Activated naive CD4-positive, alpha-beta T cell treated with anti-CD3 and anti-CD28 coated beads for 36 hours (primary cell): ENCODE data around the gene DCDC2B. TPM values are rescaled to one million over a fixed set of nuclear protein-coding genes. Genes with fewer than 3 reads are reported as not detected.
"Not testable (repeated sequence)": the region's sequence is repeated elsewhere in the genome, so short reads cannot be mapped to it uniquely, and the experiment has no call there.

Experiments
- CTCF ChIA-PET: fragments of 350-600 bp; sonication (Branson Sonifier 250); formaldehyde crosslinking; loops from one replicate; lab custom pipeline; 2021; ENCODE audit warnings: antibody characterized with exemption; lab: Charles Lee
- DNase-seq: peaks from one replicate; pipeline ENCODE4 v3.0.0-alpha.2; 2020
- H3K27ac Mint-ChIP-seq: one replicate; pipeline ENCODE4 v1.8.0; 2021; ENCODE audit warnings: mild to moderate bottlenecking, mixed read lengths
- H3K27me3 Mint-ChIP-seq: one replicate; pipeline ENCODE4 v1.8.0; 2021; ENCODE audit warnings: low read depth, mixed read lengths
- H3K36me3 Mint-ChIP-seq: one replicate; pipeline ENCODE4 v1.8.0; 2021; ENCODE audit warnings: low read depth, mixed read lengths
- H3K4me1 Mint-ChIP-seq: one replicate; pipeline ENCODE4 v1.8.0; 2021; ENCODE audit warnings: low read depth, mixed read lengths
- H3K4me3 Mint-ChIP-seq: one replicate; pipeline ENCODE4 v1.8.0; 2021; ENCODE audit warnings: mild to moderate bottlenecking, moderate library complexity, mixed read lengths
- H3K9me3 Mint-ChIP-seq: one replicate; pipeline ENCODE4 v1.8.0; 2021; ENCODE audit warnings: mixed read lengths
- intact Hi-C: fragments of 100-400 bp; cut with micrococcal nuclease; formaldehyde crosslinking; loops from one replicate; pipeline ENCODE4 v1.15.1; 2023
- total RNA-seq, 2 experiments: library from RNA; stranded (reverse); gene quantifications; one replicate each; pipeline ENCODE4 v1.2.3, GENCODE V29; 2021

The DCDC2B gene
- not detected for total RNA-seq

DNA sequence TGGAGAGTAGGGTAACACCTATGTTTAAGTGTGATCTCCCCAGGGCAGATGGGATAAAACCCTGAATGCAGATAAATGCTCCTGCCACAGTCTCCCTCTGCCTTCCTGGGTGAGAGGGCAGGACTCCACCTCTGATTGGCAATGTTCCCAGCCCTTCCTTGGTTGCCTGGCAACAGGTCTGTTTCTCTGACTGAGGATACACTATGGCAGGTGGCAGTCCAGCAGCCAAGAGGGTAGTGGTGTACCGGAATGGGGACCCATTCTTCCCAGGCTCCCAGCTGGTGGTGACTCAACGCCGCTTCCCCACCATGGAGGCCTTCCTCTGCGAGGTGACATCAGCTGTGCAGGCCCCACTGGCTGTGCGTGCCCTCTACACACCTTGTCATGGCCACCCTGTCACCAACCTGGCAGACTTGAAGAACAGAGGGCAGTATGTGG, at the start of gene DCDC2B:
TSS of gene DCDC2B (plus strand) at position 199 of the 438 bp plus-strand sequence. CDS start at position 204, 5 bp downstream.
- peaks cover 15% of the 10 kb centered on the region for H3K36me3 Mint-ChIP-seq
- H3K4me3 Mint-ChIP-seq, result no peak within 1 kb of the TSS
- peaks cover 12% of the 10 kb centered on the region for H3K4me1 Mint-ChIP-seq
- intact Hi-C loops, result no loop called here
- no peaks in the 10 kb centered on the region for H3K9me3 Mint-ChIP-seq
- DNase-seq, result no peak
- H3K27ac Mint-ChIP-seq, result no peak within 1 kb of the TSS
- H3K27me3 Mint-ChIP-seq, result no peaks in the 10 kb centered on the region
- CTCF ChIA-PET, result interaction anchor here (1.3 kb wide), 1 partner anchor 8 kb away, joined by 3 read pairs; no protein-coding TSS in a partner anchor

DNA sequence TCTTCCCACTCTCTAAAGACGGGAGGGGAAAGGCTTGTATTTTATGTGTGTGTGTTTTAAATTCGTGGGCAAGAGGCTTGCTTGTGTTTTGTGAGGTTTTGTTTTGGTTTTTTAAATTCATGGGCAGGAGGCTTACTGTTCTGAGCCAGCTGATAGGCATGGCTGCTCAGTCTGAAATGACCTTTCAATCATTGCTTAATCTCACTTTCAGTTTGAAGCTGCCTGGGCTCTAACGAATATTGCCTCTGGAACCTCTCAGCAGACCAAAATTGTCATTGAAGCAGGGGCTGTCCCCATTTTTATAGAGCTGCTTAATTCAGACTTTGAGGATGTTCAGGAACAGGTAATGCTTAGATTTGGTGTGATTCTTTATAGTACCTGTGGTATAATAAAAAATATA, 49.7 kb upstream of the DCDC2B start:
- Mint-ChIP-seq H3K4me3 (no peak overlapping the region), H3K4me1 (peaks cover 5% of the 10 kb centered on the region), H3K27ac (no peak overlapping the region), H3K36me3 (peaks cover 20% of the 10 kb centered on the region), H3K27me3 (no peaks in the 10 kb centered on the region), H3K9me3 (no peaks in the 10 kb centered on the region)
- CTCF ChIA-PET, result no interaction called here
- DNase-seq, result no peak
- intact Hi-C loops, result no loop called here

DNA sequence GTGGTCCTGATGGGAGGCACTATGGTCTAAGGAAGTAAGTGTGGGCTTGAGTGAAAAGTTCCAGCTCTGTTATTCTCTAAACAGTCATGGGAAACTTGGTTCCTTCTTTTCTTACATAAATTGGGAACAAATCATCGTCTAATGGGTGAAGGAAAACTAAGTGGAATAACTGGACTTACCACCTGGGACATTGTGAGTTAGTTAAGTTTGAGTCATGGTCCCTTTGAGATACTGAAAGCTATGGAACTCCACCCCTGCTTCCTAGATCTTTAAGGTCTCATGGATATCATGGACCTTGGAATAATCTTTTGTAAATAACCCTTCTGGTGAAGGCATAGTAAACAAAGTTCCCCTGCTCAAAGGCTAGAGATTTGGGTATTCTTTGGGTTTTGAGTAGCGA, 45.5 kb upstream of the DCDC2B start:
- Mint-ChIP-seq H3K36me3 (peaks cover 22% of the 10 kb centered on the region), H3K27me3 (no peaks in the 10 kb centered on the region), H3K4me1 (peaks cover 5% of the 10 kb centered on the region), H3K9me3 (no peaks in the 10 kb centered on the region), H3K4me3 (no peak overlapping the region), H3K27ac (no peak overlapping the region)
- no peak for DNase-seq
- intact Hi-C loops, result no loop called here
- CTCF ChIA-PET, result interaction anchor here (0.6 kb wide), 1 partner anchor 102 kb away, joined by 5 read pairs; no protein-coding TSS in a partner anchor

DNA sequence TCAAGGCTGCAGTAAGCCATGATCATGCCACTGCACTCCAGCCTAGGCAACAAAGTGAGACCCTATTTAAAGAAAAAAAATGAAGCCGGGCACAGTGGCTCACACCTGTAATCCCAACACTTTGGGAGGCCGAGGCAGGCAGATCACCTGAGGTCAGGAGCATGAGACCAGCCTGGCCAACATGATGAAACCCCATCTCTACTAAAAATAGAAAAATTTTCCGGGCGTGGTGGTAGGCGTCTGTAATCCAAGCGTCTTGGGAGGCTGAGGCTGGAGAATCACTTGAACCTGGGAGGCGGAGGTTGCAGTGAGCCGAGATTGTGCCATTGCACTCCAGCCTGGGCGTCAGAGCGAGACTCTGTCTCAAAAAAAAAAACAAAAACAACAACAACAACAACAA, 43.3 kb upstream of the DCDC2B start:
- CTCF ChIA-PET, result interaction anchor here (1.1 kb wide), 1 partner anchor 56 kb away, joined by 3 read pairs; no protein-coding TSS in a partner anchor
- H3K4me1 Mint-ChIP-seq, H3K4me3 Mint-ChIP-seq, H3K27ac Mint-ChIP-seq, DNase-seq, H3K9me3 Mint-ChIP-seq, H3K27me3 Mint-ChIP-seq, intact Hi-C loops: not testable (repeated sequence)
- H3K36me3 Mint-ChIP-seq, result peaks cover 31% of the 10 kb centered on the region

DNA sequence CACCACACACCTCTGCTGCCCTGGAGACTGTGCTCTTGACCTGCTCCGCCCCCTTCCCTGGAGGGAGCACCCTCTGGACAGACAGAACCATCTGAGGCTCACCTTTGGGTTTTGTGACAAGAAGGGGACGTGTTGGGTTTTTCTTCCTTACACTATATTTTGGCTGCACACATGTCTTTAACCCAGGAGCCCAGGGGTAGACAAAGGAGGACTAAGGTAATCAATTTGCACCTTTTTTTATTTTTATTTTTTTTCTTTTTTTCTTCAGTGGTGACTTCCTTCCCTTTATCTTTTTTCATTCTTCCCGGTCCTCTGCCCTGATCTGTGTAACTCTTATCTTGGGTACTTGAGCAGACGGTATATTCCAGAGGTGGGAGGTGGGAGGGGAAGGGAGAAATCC, 37.9 kb upstream of the DCDC2B start:
- no peaks in the 10 kb centered on the region for H3K9me3 Mint-ChIP-seq
- no peak for DNase-seq
- intact Hi-C loops, result no loop called here
- peaks cover 30% of the 10 kb centered on the region for H3K36me3 Mint-ChIP-seq
- H3K4me1 Mint-ChIP-seq, result peaks cover 16% of the 10 kb centered on the region
- H3K27ac Mint-ChIP-seq, result no peak overlapping the region
- CTCF ChIA-PET, result no interaction called here
- no peak overlapping the region for H3K4me3 Mint-ChIP-seq
- no peaks in the 10 kb centered on the region for H3K27me3 Mint-ChIP-seq

DNA sequence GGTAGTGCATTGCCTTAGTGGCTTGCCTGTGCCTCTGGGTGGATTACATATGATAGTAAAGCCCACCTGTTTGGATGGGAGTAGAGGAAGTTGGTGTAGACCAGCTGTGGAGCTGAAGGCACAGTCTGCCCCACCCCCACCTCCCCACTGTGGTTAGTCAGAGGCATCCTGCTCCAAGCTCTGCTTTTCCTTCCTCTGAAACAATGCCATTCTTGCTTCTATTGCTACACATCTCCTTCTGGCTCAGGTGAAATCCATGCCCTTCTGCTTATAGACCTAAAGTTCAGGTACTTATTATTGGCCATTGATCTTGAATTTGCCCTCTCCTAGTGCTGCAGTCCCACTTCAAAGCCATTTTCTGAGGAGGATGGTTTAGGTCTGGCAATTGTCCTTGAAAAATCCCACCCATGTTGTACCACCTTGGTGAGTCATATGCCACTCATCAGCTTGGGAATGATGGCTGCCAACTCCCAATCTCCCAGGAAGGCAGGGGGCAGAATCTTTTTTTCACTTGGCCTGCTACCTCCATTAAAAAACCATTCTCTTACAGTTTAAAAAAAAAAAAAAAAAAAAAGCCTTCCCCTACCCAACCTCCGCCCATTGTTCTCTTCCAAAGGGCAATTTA, 36.2 kb upstream of the DCDC2B start:
- Mint-ChIP-seq H3K4me3 (no peak overlapping the region), H3K27me3 (no peaks in the 10 kb centered on the region), H3K9me3 (no peaks in the 10 kb centered on the region), H3K36me3 (peaks cover 24% of the 10 kb centered on the region), H3K27ac (no peak overlapping the region), H3K4me1 (peaks cover 16% of the 10 kb centered on the region)
- DNase-seq, result no peak
- CTCF ChIA-PET, result interaction anchor here (0.6 to 1.2 kb wide), 3 partner anchors 43 to 90 kb away, joined by 3 to 7 read pairs (median 4); no protein-coding TSS in a partner anchor
- intact Hi-C loops, result no loop called here

DNA sequence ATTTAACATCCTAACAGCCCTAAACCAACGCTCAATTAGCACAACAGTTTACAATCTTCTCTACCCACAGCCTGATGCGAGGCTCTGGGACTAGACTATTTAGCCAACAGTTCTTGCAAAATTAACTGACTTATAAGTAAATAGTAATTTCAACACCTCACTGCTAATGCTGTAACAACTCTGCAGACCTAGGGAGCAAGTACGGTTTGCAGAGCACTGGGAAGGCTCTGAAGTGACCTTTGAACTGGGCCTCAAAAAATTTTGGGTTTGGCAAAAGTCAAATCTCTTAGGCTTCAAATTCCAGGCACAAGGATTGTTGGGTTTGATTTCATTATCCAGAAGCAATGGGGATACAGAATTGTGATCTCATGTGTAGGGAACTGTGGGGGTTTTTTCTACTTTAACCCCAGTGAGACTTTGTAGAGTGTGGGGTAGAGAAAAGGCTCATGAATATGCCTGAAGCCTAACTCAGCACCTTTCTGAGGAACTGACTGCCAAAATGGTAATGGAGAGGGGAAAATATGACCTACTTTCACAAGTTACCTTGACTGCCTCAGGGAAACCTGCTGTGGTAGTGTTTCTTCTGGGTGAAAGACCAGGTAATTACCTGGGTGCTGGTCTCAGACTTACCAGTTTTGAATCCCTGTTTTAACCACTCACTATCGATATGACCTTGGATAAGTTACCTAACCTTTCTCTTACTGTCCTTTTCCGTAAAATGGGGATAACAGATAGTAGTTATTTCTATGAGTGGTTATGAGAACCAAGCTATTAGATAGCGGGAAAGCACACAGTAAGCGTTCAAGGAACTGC, 30.3 kb upstream of the DCDC2B start:
- H3K4me3 Mint-ChIP-seq, result peak overlapping the region; percentile 86
- H3K36me3 Mint-ChIP-seq, result peaks cover 29% of the 10 kb centered on the region
- H3K9me3 Mint-ChIP-seq, result no peaks in the 10 kb centered on the region
- peaks cover 37% of the 10 kb centered on the region for H3K4me1 Mint-ChIP-seq
- no peak for DNase-seq
- peak overlapping the region; percentile 96 for H3K27ac Mint-ChIP-seq
- CTCF ChIA-PET, result no interaction called here
- H3K27me3 Mint-ChIP-seq, result no peaks in the 10 kb centered on the region
- intact Hi-C loops, result loop anchor here (1.0 to 2.0 kb wide), 4 partner anchors 23 to 72 kb away; partner anchors contain the start of genes EIF3I, KPNA6, LCK and TMEM234

DNA sequence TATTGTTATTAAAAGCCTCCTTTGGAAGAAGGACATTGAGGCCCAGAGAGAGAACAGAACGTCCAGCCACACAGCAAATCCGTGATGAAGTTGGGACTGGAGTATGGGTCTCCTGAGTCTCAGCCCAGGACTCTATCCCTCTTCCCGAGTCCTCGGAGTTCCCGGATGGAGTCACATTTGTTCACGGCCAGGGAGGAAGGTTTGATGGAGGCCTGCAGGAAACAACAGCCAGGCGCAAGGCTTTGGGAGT, 29.8 kb upstream of the DCDC2B start:
- peaks cover 34% of the 10 kb centered on the region for H3K36me3 Mint-ChIP-seq
- H3K4me1 Mint-ChIP-seq, result peaks cover 42% of the 10 kb centered on the region
- peak overlapping the region; percentile 86 for H3K4me3 Mint-ChIP-seq
- intact Hi-C loops, result loop anchor here (1.0 to 2.0 kb wide), 4 partner anchors 22 to 72 kb away; partner anchors contain the start of genes EIF3I, KPNA6, LCK and TMEM234
- peak overlapping the region; percentile 96 for H3K27ac Mint-ChIP-seq
- no peak for DNase-seq
- H3K9me3 Mint-ChIP-seq, result no peaks in the 10 kb centered on the region
- CTCF ChIA-PET, result interaction anchor here (1.8 kb wide), 1 partner anchor 22 kb away, joined by 4 read pairs; the partner anchor contains the start of gene CCDC28B
- no peaks in the 10 kb centered on the region for H3K27me3 Mint-ChIP-seq

DNA sequence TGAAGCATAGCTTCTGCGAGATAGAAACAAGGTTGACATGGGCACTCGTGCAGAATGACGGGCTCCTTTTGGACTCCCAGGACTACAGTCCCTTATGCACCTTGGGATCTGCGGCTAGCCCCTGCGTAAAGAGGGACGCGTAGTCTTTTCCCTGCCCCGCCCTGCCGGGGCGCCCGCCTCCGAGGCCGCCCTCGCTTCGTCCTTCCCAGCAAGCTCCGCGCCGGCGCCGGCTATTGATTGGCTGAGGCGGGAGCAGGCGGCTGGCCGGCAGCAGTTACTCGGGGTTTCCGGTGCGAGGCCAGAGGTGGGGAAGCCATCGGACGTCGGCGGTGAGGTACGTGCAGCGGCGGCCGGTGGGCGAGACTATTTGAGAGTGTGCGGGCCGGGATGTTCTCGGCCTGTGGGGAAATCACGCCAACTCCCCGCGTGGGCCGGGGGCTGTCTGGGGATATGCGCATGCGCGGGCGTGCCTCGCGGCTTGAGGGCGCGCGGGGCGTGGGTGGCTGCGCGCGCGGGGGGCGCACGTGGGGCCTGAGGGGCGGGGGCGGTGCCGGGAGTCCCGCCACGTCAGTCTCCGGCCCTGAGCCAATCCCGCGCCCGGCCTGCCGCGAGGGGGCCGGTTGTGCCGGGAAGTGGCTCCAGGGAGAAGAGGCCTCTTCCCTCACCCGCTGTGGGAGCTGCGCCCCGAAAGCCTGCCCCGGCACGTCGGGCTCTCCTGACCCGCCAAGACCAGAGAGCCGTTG, 29.3 kb upstream of the DCDC2B start, which contains the start of gene TXLNA:
TSS of gene TXLNA (plus strand) at position 233 of the 743 bp plus-strand sequence. CDS start 671 bp downstream, outside the sequence.
- Mint-ChIP-seq H3K4me1 (peaks cover 47% of the 10 kb centered on the region), H3K4me3 (peak within 1 kb of the TSS; percentile 86), H3K9me3 (no peaks in the 10 kb centered on the region), H3K36me3 (peaks cover 39% of the 10 kb centered on the region), H3K27me3 (no peaks in the 10 kb centered on the region), H3K27ac (peak within 1 kb of the TSS; percentile 96)
- intact Hi-C loops, result loop anchor here (1.0 to 2.0 kb wide), 7 partner anchors 22 to 471 kb away; partner anchors contain the start of genes EIF3I, KHDRBS1, KPNA6 and LCK
- peak; percentile 94 for DNase-seq
- CTCF ChIA-PET, result interaction anchor here (1.0 to 1.8 kb wide), 2 partner anchors 21 to 36 kb away, joined by 3 to 4 read pairs; partner anchors contain the start of gene CCDC28B

DNA sequence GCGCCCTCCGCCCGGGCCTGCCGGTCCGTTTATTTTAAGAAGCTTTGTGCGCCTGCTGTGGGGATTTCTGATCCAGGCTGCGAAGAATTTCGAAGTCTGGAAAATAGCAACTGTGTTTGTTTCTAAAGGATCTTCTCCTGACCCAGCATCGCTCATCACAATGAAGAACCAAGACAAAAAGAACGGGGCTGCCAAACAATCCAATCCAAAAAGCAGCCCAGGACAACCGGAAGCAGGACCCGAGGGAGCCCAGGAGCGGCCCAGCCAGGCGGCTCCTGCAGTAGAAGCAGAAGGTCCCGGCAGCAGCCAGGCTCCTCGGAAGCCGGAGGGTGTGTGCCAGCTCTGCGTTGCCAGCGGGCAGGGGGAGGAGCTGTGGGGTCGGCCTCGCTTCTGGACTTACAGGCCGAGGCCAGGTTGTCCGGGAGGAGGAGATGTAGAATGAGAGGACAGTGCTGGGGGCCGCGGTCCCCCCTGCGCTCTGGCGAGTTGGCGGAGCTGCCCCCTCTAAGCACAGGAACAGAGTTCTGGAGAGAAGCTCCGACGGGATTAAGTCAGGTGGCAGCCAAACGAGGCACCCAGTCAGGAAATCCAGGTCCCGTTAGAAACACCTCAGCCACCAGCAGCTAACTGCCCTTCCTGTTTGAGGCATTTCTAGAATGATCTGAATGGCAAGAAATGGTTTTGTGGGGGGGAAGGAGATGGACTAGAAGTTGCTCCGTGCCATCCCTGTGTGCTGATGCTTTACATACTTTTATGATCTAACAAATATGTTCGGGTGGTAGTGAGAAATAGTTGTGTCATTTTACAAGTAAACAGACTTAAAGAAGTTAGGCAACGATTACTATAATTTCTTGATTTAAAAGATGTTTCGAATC, 28.5 kb upstream of the DCDC2B start:
- peak; percentile 56 for DNase-seq
- H3K4me1 Mint-ChIP-seq, result peaks cover 53% of the 10 kb centered on the region
- peak overlapping the region; percentile 90 for H3K27ac Mint-ChIP-seq
- peak overlapping the region; percentile 86 for H3K4me3 Mint-ChIP-seq
- CTCF ChIA-PET, result interaction anchor here (0.5 to 1.8 kb wide), 7 partner anchors 20 to 215 kb away, joined by 3 to 4 read pairs (median 3); partner anchors contain the start of gene CCDC28B
- intact Hi-C loops, result loop anchor here (1.0 to 2.0 kb wide), 3 partner anchors 108 to 470 kb away; partner anchors contain the start of genes KHDRBS1, RBBP4, TMEM39B and ZBTB8OS
- H3K36me3 Mint-ChIP-seq, result peaks cover 44% of the 10 kb centered on the region
- no peaks in the 10 kb centered on the region for H3K27me3 Mint-ChIP-seq
- H3K9me3 Mint-ChIP-seq, result no peaks in the 10 kb centered on the region

DNA sequence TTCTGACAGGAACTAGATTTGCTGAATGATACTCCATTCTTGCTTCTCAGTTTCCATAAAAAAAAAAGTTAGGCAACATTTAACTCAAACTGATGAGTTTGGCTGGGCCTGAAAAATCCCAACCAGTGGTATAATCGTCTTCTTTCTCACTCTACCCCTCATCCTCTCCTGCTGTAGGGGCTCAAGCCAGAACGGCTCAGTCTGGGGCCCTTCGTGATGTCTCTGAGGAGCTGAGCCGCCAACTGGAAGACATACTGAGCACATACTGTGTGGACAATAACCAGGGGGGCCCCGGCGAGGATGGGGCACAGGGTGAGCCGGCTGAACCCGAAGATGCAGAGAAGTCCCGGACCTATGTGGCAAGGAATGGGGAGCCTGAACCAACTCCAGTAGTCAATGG, 27.8 kb upstream of the DCDC2B start:
- Mint-ChIP-seq H3K4me1 (peaks cover 55% of the 10 kb centered on the region), H3K27me3 (no peaks in the 10 kb centered on the region), H3K36me3 (peaks cover 46% of the 10 kb centered on the region), H3K9me3 (no peaks in the 10 kb centered on the region), H3K4me3 (peak overlapping the region; percentile 86), H3K27ac (peak overlapping the region; percentile 90)
- no peak for DNase-seq
- CTCF ChIA-PET, result interaction anchor here (0.5 to 1.1 kb wide), 5 partner anchors 35 to 214 kb away, joined by 3 to 4 read pairs (median 3); no protein-coding TSS in a partner anchor
- intact Hi-C loops, result loop anchor here (2.0 kb wide), 1 partner anchor 470 kb away; the partner anchor contains the start of genes RBBP4 and ZBTB8OS
